Fibroblast of mammary gland (primary cell): ENCODE measurements around the gene PYGM.

Experiments used
- DNase-seq: peaks from one replicate; pipeline ENCODE4 v3.0.0-alpha.2; 2010; ENCODE audit warnings: low read depth
- H3K4me3 ChIP-seq: 2 replicates; pipeline ENCODE4 v1.5.1; 2011; ENCODE audit warnings: low read depth, mild to moderate bottlenecking, low read length, moderate library complexity; ENCODE audit not compliant: control insufficient read depth
- TF ChIP-seq, protein P1 (sequence below): conservative IDR thresholded peaks from 2 replicates; pipeline ENCODE4 v1.5.1; 2011; ENCODE audit warnings: low read depth, low read length, inconsistent platforms; ENCODE audit not compliant: control insufficient read depth, insufficient read depth

The PYGM gene

DNA sequence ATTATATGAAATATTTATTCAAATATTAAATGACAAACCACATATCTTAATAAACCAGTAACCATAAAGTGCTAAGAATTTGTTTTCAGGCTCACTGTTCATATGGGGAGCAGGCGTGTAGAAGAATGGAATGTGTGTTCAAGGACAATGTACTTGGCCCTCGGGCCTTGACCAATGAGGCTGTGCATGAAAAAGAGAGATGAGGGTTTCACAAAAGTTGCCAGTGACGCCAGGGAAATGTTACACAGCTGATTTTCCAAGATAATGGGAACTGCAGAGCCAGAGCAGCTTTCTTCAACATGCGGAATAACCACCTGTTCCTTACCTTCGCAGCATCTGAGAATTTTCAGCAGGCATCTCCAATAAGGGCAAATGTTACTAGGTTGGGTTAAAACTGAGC is 14.4 kb upstream of the PYGM start:
- H3K4me3 ChIP-seq: no peak overlapping the region
- DNase-seq: no peak
- TF ChIP-seq, protein P1, sequence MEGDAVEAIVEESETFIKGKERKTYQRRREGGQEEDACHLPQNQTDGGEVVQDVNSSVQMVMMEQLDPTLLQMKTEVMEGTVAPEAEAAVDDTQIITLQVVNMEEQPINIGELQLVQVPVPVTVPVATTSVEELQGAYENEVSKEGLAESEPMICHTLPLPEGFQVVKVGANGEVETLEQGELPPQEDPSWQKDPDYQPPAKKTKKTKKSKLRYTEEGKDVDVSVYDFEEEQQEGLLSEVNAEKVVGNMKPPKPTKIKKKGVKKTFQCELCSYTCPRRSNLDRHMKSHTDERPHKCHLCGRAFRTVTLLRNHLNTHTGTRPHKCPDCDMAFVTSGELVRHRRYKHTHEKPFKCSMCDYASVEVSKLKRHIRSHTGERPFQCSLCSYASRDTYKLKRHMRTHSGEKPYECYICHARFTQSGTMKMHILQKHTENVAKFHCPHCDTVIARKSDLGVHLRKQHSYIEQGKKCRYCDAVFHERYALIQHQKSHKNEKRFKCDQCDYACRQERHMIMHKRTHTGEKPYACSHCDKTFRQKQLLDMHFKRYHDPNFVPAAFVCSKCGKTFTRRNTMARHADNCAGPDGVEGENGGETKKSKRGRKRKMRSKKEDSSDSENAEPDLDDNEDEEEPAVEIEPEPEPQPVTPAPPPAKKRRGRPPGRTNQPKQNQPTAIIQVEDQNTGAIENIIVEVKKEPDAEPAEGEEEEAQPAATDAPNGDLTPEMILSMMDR: no peak

DNA sequence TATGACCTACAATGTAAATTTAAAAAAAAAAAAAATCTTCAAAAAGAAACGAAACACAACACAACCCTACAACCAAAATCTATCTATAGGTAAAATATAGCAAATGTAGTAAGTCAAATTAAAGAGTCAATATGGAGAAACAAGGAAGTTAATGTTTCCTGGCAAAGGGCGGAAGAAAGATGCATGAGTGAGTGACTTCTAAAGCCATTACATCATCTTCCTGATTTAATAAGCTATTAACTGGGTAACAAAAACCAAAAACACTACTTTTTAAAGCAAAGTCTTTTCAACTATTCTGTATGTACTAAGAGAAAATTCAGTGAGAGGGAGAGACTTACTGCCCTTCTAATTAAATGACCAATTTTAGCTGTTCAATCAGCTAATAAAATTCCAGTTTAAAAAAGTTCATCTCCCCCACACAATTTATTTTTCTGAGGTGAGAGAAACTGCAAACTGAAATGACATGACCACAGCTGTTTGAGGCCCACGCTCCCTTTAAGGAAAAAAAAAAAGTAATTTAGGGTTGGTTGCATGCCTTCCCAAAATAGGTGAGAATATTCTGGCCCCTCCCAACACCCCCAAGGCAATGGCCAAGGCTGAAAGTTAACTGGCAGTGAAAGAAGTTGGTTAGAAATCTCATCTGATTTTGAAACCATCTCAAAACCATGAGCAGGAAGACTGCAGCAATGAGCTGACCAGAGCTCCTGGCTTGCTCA is 12.7 kb upstream of the PYGM start:
- no peak for DNase-seq
- H3K4me3 ChIP-seq: no peak overlapping the region
- TF ChIP-seq, protein P1: no peak

DNA sequence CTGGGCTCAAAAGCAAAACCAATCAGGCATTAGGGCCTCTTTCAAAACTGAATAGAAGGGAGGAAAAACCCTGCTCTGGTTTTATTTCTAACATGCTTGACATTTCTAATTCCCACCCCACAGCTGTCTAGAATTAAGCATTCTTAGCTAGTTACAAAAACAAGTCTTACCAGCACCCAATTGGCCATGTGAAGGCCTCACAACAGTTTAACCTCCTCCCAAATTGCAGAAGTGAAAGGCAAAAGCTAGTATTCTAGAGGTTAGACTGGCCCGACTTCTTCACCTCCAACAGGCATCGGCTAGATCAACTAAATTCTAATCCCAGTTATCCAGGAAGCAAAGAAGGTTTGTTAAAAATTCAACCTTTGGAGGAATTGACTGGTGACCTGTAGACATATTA is 12.1 kb upstream of the PYGM start:
- TF ChIP-seq, protein P1: no peak
- no peak overlapping the region for H3K4me3 ChIP-seq
- DNase-seq: no peak

DNA sequence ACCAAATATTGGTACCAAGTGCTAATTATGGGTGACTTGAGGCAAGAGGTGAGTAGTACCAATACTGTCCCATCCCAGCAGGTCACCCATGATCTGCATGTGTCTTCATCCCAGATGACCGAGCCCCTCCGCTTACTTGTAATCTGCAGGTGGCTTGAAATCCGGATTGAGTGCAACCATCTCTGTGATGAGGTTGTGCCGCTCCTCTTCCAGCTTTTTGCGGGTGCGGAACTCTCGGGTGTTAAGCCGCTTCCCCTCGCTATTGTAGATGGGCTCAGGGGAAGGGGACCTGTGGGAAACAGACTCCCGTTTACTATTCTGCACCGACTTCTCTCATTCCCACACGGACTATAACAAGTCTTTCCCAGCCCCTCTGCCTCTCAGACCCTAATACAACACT is 10.3 kb upstream of the PYGM start:
- H3K4me3 ChIP-seq: no peak overlapping the region
- DNase-seq: no peak
- TF ChIP-seq, protein P1: no peak

DNA sequence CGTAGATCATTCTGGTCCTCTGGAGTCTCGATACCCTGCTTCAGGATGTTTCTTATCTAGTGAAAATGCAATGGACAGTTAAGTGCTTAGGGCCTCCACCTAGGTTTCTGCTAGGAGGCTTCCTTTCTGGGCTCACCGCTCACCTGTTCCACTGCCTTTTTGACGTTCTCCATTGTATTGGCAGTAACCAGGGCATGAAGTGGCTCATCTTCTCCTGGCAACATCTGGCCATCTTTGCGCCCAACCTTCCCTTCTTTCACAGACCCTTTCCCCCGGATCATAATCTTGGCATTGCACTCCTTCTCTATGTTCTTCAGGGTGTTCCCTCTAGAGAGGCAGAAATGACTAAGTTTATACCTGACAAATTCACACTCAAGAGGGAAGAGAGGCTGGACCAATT is 9.5 kb upstream of the PYGM start:
- H3K4me3 ChIP-seq: no peak overlapping the region
- TF ChIP-seq, protein P1: no peak
- no peak for DNase-seq

DNA sequence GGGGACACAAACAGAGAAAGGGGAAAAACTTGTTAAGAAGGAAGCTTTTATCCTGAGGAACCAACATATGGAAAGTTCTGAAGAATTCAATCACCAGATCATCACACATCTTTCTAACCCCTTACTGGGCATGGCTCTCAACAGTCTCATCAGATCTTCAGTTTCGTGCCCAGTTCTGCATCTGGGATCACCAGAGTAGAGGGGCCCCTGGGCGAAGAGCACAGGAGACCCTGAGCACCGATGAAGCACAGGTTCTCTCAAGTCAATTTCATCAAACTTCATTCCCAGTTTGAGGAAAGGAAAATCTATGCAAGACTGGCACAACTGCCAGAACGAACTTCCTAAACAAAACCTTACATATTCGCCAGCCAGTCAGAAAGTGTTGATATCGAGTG is 8.5 kb upstream of the PYGM start:
- TF ChIP-seq, protein P1: no peak
- no peak for DNase-seq
- H3K4me3 ChIP-seq: no peak overlapping the region
